HG02588 (cell line): Measurements from ENCODE around the gene LENEP.

Experiments
- ATAC-seq: cut with Tn5 transposase; IDR thresholded peaks from one replicate; pipeline ENCODE4 v1.9.1; 2021; ENCODE audit warnings: mild to moderate bottlenecking, moderate library complexity; ENCODE audit not compliant: unreplicated experiment

The LENEP gene

DNA sequence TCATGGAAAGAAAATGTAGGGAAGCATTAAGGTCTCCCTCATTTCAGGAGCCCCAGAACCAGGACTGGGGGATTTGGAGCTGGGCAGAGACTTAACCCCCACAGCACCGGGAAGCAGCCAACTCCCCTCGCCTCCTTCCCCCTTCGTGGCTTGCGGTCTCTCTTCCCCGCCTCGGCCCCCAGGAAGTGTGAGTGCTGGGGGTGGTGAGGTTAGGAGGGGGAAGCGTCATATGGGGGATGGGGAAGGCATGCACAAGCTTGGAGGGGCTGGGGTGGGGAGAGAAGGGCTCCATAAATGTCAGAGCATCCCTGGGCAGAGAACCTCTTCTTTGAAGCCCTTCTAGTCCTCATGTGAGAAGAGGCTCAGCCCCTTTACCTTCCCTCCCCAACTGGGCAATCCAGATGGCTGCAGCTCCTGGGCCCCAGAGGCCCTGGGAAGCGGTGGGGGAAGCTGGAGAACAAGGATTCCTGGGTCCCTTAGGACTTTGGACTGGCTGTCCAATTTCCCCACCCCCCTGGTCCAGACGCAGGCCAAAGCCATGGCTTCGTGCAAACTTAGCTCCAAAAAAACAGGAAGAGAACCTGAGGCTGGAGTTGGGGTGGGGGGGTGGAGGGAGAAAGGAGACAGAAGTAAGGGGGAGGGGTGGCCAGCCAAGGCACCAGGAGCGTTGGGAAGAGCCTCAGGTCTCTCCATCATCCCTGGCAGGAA is 17.0 kb downstream of the LENEP start:
- no peak for ATAC-seq

- ATAC-seq = no peak
Measured at GRCh38 chr1:155011004-155011416, 17.6 kb downstream of the LENEP start.

GRCh38 chr1:155011437-155012025 is 18.1 kb downstream of the LENEP start:
- no peak for ATAC-seq

- no peak for ATAC-seq
Measured at GRCh38 chr1:155012026-155012546, 18.7 kb downstream of the LENEP start.

DNA sequence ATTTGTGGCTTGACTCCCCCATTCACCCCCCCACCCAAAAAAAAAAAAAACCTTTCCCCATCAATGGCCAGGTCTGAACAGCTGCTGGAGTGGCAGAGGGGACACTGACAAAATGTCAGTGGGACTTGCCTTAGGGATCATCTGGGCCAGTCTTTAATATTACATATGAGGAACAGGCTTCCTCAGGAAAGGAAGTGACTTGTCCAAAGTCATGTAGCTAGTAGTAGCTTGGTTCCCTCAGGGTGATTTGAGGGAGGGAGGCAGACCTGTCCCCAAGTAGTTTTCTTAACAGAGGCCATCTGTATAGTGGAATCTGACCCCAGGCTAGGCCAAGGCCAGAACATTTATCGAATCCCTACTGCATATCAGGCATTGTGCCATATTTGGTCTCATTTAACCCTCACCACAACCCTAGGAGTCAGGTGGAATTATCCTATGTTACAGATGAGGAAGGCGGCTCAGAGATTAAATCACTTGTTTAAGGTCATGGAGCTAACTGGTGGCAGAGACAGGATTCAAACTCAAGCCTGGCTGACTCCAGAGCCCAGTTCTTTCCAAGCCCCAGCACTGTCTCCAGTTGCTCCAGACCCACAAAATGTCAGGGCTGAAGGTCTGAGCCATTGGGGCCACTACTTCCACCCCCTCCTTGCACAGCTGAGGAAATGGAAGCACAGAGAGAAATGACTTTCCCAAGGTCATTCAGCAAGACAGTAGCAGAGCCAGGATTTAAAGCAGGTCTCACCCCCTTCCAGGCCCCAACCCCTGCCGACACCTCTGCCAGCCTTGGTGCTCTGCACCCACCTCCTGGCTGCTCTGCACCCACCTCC is 19.6 kb downstream of the LENEP start:
- no peak for ATAC-seq

- ATAC-seq = no peak
Measured at GRCh38 chr1:155013632-155014031, 20.2 kb downstream of the LENEP start.

- ATAC-seq = no peak
Measured at GRCh38 chr1:155014709-155015508, 21.5 kb downstream of the LENEP start.

- ATAC-seq = no peak
Measured at GRCh38 chr1:155015527-155016230, 22.3 kb downstream of the LENEP start.

- no peak for ATAC-seq
Measured at GRCh38 chr1:155016231-155016831, 22.9 kb downstream of the LENEP start.

- peak; percentile 70 for ATAC-seq
Measured at GRCh38 chr1:155017041-155017945, 23.9 kb downstream of the LENEP start.

GRCh38 chr1:155017946-155018316 is 24.5 kb downstream of the LENEP start:
- no peak for ATAC-seq

DNA sequence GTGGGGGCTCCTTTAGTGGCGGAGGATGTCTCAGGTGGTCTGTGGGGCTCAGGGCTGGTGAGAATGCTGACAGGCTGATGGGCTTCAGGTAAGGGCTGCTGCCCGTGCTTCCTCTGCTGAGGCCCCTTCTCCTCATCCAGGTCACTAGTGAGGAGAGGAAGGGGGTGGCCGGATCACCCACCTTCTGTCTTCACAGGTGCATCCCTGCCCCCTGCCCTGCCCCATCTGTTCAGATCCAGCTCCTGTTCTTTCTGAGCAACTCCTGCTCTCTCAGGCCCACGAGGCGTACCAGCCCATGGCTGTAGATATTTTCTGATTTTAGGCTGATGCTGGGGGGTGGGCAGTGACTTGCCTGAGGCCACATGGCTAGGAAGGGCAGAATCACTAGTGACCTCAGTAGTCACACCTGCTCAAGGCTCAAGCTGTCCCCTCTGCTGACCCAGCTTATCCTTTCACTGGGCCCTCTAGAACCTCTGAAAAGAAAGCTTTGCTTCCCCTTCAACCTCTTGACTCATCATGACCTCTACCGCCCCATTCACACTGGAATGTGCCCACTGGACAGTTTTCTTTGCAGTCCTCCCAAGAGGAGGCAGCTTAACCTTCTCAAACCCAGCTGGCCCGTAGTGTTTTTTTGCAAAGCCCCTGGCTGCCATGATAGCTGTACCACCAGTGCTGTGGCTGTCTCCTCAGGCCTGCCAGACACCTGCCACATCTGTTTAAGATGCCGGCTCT is 25.4 kb downstream of the LENEP start:
- ATAC-seq = no peak

DNA sequence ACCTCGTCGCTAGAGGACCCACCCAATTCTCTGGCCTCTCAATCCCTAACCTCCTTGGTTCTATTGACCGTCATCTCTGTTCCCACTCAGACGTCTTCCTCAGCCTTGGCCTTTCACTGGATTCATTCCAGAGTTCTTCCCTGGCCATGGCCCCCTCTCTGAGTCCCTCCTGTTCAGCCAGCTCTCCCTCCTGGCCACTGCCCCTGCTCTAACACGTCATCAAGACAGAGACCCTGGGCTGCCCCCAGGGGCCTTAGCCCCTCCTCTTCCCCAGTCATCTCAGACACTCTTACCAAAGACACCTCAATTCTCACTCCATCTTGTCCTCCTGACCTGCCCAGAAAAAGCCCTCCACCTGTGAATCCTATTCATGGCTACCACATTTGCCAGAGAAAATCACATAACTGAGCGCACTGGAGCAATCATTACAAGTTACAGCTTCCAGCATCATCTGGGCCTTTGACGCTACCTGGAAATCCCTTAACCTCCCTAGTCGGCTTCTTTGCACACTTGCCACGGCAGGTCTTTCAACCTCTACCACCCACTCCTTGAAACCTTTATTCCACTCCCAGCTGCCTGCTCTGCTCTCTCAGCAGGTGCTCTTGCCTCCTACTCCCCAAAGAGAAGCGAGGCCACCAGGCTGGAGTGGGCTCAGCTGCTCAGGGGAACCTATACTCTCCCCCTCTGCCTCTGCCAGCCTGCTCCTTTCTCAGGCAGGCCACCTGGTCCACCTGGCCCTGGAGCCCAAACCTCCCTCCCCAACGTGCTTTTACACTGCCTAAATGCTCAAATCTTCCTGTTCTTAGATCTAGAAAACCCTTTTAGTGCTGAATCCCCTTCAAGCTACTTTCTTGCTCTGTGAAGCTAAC is 26.2 kb downstream of the LENEP start:
- no peak for ATAC-seq

GRCh38 chr1:155022136-155022926 is 28.9 kb downstream of the LENEP start:
- ATAC-seq = no peak

- no peak for ATAC-seq
Measured at GRCh38 chr1:155022927-155023236, 29.5 kb downstream of the LENEP start.

- ATAC-seq = no peak
Measured at GRCh38 chr1:155023627-155024026, 30.2 kb downstream of the LENEP start.

GRCh38 chr1:155024315-155024714 is 30.9 kb downstream of the LENEP start:
- ATAC-seq = no peak
